Measurements from ENCODE around the gene SLC1A4.

SLC1A4 gene

DNA sequence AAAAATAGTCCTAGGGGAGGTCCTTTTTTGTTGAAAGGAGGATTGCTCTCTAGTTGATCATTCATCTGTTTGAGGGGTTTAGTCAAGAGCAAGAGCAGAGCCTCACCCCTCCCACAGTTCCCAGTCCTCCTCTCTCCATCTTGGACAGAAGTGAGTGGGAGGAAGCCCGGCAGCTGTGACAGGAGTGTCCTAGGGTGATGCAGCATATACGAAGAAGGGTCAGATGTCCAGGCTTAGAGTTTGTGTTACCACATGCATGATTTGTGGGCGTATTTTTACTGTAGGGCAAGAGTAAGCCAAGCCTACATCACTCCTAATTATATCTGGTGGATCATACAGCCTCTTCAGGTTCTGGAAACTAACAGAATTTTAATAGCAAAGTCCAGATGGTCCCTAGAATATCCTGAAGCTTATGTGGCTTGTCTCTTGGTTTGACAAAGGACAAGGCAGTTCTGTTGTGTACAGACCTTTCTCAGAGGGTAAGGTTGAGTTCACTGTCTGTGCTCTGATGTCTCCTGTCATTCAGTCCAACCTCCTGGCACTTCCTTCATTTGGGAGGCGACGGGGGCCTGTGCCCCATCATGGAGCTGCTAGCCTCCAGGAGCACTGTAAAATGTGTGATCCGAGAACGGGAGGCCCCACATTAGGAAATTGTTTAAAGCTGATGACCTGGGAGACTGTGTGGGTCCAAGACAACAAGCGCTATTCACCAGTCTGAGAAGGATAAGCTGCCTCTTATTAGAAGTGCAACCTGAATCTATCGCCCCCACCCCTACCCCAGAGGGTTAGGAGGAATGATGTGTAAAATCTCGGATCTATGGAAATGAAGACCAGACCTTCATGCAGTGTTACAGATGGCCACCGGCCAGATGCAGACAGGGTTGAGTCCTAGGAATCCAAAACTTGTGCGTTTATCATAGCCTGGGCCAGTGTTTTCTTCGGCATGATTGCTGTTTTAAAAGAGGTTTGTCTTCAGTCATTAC lies 73.9 kb downstream of the SLC1A4 start:
- no peaks in the 10 kb centered on the region for H3K27me3 ChIP-seq (ENCODE audit: insufficient read depth, poor library complexity, severe bottlenecking)
- DNase-seq (ENCODE audit: low read depth in 1 of 2, low spot score in 1 of 2), result no peak
- TF ChIP-seq, protein P1, sequence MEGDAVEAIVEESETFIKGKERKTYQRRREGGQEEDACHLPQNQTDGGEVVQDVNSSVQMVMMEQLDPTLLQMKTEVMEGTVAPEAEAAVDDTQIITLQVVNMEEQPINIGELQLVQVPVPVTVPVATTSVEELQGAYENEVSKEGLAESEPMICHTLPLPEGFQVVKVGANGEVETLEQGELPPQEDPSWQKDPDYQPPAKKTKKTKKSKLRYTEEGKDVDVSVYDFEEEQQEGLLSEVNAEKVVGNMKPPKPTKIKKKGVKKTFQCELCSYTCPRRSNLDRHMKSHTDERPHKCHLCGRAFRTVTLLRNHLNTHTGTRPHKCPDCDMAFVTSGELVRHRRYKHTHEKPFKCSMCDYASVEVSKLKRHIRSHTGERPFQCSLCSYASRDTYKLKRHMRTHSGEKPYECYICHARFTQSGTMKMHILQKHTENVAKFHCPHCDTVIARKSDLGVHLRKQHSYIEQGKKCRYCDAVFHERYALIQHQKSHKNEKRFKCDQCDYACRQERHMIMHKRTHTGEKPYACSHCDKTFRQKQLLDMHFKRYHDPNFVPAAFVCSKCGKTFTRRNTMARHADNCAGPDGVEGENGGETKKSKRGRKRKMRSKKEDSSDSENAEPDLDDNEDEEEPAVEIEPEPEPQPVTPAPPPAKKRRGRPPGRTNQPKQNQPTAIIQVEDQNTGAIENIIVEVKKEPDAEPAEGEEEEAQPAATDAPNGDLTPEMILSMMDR (IDR thresholded peaks at IDR 0.05; ENCODE audit: insufficient read depth, low read length), result no peak
- TF ChIP-seq GABPA (IDR thresholded peaks at IDR 0.05; ENCODE audit: low read depth), result no peak
- TF ChIP-seq POLR2AphosphoS5 (IDR thresholded peaks at IDR 0.05; ENCODE audit: low read depth), result no peak
- TF ChIP-seq, protein P2, sequence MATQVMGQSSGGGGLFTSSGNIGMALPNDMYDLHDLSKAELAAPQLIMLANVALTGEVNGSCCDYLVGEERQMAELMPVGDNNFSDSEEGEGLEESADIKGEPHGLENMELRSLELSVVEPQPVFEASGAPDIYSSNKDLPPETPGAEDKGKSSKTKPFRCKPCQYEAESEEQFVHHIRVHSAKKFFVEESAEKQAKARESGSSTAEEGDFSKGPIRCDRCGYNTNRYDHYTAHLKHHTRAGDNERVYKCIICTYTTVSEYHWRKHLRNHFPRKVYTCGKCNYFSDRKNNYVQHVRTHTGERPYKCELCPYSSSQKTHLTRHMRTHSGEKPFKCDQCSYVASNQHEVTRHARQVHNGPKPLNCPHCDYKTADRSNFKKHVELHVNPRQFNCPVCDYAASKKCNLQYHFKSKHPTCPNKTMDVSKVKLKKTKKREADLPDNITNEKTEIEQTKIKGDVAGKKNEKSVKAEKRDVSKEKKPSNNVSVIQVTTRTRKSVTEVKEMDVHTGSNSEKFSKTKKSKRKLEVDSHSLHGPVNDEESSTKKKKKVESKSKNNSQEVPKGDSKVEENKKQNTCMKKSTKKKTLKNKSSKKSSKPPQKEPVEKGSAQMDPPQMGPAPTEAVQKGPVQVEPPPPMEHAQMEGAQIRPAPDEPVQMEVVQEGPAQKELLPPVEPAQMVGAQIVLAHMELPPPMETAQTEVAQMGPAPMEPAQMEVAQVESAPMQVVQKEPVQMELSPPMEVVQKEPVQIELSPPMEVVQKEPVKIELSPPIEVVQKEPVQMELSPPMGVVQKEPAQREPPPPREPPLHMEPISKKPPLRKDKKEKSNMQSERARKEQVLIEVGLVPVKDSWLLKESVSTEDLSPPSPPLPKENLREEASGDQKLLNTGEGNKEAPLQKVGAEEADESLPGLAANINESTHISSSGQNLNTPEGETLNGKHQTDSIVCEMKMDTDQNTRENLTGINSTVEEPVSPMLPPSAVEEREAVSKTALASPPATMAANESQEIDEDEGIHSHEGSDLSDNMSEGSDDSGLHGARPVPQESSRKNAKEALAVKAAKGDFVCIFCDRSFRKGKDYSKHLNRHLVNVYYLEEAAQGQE (IDR thresholded peaks at IDR 0.05; ENCODE audit: insufficient replicate concordance, low read depth), result no peak
- TF ChIP-seq SPI1 (IDR thresholded peaks at IDR 0.05; ENCODE audit: borderline replicate concordance, low read depth), result no peak
- H3K27ac ChIP-seq (replicated peaks), result no peak overlapping the region
- no peak overlapping the region for H3K4me3 ChIP-seq (replicated peaks; ENCODE audit: insufficient read depth, low read length)

DNA sequence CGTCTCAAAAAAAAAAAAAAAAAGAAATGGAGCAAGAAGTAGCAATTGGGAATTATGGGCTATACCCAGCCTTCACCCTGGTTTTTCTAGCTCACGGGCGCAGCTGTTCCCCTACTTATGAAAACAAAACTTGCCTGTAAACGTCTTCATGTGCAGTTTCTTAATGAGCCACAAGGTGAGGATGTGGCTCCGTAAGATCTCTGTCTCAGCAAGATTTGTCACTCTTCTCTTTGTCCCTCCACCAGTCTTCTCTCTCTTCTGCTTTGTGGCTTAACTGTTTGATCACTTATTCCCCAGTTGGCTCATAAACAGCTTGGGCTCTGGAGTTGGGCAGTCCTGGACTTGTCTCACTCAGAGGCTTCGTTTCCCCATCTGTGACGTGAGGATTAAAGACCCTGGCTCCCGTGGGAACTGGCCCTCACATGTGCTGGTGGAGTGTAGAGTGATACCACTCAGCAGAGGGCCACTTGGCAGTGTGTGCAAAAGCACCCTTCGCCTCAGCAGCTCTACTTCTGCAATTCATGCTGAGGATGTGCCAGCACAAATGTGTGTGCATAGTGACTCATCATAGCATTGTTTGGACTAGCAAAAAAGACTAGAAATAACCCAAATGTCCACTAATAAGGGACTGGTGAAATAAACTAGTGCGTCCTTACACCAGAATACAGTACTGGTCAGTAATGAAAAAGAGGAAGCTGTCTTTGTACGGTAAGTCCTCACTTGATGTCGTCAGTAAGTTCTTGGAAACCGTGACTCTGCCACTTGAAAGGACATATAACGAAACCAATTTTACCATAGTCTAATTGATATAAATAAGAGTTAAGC lies 75.7 kb downstream of the SLC1A4 start:
- TF ChIP-seq POLR2AphosphoS5 (IDR thresholded peaks at IDR 0.05; ENCODE audit: low read depth), result peak; percentile 49; the same call in 1 of the 2 replicates
- TF ChIP-seq, protein P2 (IDR thresholded peaks at IDR 0.05; ENCODE audit: insufficient replicate concordance, low read depth), result peak; percentile 29
- TF ChIP-seq GABPA (IDR thresholded peaks at IDR 0.05; ENCODE audit: low read depth), result no peak
- no peak for TF ChIP-seq SPI1 (IDR thresholded peaks at IDR 0.05; ENCODE audit: borderline replicate concordance, low read depth)
- TF ChIP-seq, protein P1 (IDR thresholded peaks at IDR 0.05; ENCODE audit: insufficient read depth, low read length), result peak; percentile 79
- H3K27ac ChIP-seq (replicated peaks), result peak overlapping the region; percentile 85
- H3K4me3 ChIP-seq (replicated peaks; ENCODE audit: insufficient read depth, low read length), result no peak overlapping the region; the same call in 1 of the 2 replicates
- H3K27me3 ChIP-seq (ENCODE audit: insufficient read depth, poor library complexity, severe bottlenecking), result no peaks in the 10 kb centered on the region
- peak; percentile 86 to 88 for DNase-seq (ENCODE audit: low read depth in 1 of 2, low spot score in 1 of 2)

DNA sequence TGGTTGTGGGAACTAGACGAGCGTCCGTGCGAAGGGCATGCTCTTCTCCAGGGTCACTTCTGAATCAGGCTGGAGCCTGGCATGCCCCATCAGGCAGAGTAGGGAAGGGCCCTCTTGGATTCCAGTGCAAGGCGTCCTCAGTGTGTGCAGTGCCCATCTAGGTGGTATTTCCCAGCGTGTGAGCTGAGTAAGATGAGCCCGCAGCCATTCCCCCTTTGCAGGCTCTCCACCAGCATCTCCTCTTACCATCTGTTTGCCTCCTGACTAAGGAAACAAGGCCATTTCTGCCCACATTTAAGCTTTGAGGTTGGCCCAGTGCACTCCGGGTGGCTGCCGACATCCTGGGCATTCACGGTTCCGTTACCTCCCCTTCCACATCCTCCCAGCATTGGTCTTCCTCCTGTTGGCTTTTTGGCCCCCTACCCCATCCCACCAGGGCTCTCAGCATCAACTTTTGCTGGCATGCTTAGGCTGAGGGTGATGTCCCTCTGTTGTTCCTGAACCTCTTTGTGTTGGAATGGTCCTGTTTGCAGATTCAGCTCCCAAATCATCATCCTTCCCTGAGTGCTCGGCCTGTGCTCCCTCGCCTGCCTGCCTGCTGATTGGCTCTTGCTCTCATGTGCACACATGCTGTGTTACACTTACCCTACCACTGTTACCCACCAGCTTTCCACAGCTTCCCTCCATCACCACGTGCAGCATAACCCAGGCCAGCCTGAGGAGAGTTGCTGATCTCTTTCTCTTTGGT lies 78.8 kb downstream of the SLC1A4 start:
- Histone ChIP-seq H3K27ac (replicated peaks) (no peak overlapping the region), H3K27me3 (ENCODE audit: insufficient read depth, poor library complexity, severe bottlenecking) (no peaks in the 10 kb centered on the region), H3K4me3 (replicated peaks; ENCODE audit: insufficient read depth, low read length) (no peak overlapping the region)
- no peak for DNase-seq (ENCODE audit: low read depth in 1 of 2, low spot score in 1 of 2)
- no peak for TF ChIP-seq GABPA (IDR thresholded peaks at IDR 0.05; ENCODE audit: low read depth)
- TF ChIP-seq POLR2AphosphoS5 (IDR thresholded peaks at IDR 0.05; ENCODE audit: low read depth), result no peak
- TF ChIP-seq, protein P1 (IDR thresholded peaks at IDR 0.05; ENCODE audit: insufficient read depth, low read length), result no peak
- no peak for TF ChIP-seq SPI1 (IDR thresholded peaks at IDR 0.05; ENCODE audit: borderline replicate concordance, low read depth)
- TF ChIP-seq, protein P2 (IDR thresholded peaks at IDR 0.05; ENCODE audit: insufficient replicate concordance, low read depth), result no peak
